HG03159 (cell line): ENCODE results near the gene CDK6.
"Not testable (repeated sequence)": the region's sequence is repeated elsewhere in the genome, so short reads cannot be mapped to it uniquely, and the experiment has no call there.

Source experiments
- ATAC-seq: cut with Tn5 transposase; IDR thresholded peaks from one replicate; pipeline ENCODE4 v1.9.1; 2021; ENCODE audit warnings: mild to moderate bottlenecking, moderate library complexity; ENCODE audit not compliant: unreplicated experiment

Gene CDK6

DNA sequence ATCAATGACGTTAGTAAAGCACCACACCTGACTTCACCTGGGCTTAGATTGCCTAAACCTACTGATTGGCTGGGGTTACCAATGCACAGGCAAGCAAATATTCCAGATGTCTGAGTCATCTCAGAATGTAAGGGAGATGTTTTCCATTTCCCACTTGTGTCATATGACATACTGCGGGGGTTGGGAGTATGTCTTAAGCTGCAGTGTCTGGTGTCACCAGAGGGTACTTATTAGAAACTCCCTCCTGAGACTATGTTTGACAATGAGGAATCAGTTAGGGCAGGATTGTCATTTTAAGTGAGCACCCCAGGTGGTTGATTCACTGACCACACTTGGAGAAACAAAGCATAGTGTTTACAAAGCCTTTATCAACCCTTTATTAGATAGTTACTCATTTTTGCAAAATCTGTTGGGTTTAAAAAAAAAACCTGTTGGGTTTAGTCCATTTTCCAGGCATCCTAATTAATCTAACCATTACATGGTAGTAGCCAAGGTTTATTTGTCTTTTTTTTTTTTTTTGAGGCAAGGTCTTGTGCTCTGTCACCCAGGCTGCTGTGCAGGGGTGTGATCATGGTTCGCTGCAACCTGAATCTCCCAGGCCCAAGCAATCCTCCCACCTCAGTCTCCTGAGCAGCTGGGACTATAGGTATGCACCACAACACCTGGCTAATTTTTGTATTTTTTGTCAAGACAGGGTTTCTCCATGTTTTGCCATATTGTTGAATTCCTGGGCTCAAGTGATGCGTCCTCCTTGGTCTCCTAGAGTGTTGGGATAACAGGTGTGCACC, 72.5 kb downstream of the CDK6 start:
- no peak for ATAC-seq

DNA sequence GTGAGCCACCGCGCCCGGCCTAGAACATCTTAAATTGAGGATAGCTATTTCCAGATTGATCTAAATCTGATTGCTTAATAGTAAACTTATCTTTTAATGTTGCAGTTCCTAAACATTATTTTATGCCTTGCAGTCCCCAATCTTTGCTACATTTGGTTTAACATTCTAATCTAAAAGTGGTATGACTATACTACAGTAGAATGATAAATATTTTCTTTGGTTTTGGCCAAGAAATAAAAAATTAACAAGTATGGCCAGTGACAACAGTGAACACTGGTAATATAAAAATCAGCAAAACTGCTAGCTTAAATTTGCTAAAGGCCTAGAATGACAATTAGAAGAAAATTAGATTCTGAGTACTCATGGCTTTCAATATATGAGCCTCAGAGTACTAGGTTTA, 73.5 kb downstream of the CDK6 start:
- no peak for ATAC-seq

DNA sequence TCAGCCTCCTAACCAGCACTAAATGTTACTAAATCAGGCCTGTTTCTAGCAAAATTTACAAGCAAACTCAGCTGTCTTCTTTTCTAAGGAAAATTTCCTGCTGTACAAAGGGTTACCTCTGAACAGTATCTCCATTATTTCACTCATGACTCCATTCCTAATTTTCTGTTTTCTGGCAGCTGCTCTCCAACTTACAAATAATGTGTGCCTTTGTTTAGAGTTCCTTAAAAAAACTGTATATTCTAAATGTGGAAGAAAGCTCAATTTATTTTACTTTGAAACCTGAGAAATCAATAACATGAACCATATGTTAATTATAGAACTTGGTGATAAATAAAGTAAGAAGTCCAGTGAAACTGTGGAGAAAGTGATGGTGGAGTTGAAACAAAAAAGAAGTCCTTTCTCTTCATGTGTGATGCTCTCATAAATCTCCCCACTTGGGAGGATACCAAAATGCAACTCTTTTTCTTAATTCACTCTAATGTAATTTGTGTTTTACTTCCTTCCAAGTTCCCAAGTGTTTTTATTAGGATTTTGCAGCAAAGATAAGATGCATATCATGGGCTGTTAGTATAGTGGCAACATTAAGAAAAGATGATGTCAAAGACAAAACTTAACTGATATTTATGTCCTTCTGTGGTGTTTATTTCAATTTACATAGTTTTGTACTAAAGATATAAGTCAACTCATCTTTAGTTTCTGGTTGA, 74.8 kb downstream of the CDK6 start:
- no peak for ATAC-seq

DNA sequence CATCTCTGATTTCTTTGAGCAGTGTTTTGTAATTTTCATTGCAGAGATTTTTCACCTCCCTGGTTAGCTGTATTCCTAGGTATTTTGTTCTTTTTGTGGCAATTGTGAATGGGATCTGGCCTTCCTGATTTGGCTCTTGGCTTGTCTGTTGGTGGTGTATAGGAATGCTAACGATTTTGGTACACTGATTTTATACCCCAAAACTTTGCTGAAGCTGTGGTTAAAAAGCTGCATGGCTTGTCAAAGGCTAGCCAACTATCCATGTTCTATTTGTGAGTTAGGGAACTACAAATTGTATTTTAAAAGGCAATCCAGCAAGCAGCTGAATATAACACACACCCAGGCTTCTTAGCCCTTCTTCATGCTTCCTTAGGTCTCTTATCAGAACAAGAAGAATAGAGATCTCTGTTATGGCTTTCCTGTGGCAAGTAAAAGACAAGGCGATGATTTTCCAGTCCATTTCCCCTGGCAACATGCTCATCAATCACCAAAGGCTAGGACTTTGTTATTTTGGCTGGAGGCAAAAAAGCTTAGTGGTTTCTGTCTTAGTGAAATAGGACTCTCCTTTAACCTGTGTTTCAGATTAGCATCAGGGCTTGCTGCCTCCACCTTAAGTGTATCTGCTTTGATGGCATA, 77.5 kb downstream of the CDK6 start:
- ATAC-seq = no peak

DNA sequence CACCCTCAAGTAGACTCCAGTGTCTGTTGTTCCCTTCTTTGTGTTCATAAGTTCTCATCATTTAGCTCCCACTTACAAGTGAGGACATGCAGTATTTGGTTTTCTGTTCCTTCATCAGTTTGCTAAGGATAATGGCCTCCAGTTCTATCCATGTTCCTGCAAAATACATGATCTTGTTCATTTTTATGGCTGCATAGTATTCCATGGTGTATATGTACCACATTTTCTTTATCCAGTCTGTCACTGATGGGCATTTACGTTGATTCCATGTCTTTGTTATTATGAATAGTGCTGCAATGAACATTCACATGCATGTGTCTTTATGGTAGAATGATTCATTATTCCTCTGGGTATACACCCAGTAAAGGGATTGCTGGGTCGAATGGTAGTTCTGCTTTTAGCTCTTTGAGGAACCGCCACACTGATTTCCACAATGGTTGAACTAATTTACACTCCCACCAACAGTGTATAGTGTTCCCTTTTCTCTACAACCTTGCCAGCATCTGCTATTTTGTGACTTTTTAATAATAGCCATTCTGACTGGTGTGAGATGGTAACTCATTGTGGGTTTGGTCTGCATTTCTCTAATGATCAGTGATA, 79.0 kb downstream of the CDK6 start:
- ATAC-seq = not testable (repeated sequence)

DNA sequence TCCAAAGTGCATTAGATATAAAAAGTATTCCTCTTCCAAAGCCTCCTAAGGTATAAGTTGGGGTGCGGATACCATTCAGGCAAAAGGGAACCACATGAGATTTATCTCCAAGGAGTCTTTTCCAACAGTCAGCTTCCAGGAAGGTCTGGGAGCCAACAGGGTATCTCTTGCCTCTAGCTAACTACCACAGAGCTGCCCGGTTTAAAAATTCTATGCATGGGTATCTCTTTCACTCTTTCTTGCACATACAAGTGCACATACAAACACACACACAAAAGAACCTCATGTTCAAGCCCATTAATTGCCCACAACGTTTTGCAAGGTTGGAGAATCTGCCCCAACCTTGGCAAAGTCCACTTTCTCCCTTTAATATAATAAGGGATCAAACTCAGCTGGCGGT, 80.7 kb downstream of the CDK6 start:
- ATAC-seq = no peak

DNA sequence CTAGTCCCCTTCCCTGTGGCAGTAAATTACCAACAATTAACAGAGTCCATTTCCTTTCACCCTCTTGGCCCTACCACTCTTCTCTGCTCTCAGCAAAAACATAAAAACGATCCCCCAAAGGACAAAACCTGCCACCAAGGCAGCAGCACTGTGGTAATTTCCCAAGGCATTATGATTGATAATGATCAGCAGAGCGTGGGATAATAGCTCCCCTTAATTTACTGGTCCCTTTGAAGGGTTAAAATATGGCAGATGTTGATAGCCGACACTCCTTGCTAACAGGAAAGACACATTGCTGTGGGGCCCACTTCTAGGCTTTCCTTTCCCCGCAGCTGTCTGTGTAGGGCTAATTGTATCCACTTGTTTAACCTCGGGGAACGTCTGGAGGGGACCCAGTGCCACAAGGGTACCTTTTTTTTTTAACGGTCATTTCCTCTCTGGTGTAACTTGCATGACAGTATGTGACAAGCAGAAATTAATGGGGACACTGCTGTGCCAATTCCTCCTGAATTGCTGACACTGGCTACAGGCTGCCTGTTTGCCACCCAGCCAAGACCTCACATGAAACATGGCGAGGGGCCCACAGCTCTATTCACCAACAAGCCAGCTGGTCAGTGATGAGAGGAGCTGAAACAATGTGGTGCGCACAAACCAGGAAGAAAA, 81.3 kb downstream of the CDK6 start:
- no peak for ATAC-seq

DNA sequence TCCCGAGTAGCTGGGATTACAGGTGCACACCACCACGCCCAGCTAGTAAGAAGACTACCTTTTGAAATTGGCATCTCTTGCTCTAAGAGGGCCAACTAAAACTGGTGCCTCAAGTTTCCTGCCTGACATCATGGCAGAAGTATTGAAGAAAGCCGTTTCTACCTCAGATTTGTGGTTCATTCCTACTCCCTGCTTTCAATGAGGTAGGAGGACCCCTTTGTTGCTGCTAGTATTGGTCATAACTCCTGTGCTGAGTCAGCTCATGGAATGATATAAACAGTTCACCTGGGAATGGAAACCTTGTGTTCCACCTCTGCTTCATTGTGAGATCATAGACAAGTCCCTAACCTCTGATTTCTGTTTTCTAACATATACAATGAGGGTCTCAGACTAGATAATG, 82.8 kb downstream of the CDK6 start:
- no peak for ATAC-seq

DNA sequence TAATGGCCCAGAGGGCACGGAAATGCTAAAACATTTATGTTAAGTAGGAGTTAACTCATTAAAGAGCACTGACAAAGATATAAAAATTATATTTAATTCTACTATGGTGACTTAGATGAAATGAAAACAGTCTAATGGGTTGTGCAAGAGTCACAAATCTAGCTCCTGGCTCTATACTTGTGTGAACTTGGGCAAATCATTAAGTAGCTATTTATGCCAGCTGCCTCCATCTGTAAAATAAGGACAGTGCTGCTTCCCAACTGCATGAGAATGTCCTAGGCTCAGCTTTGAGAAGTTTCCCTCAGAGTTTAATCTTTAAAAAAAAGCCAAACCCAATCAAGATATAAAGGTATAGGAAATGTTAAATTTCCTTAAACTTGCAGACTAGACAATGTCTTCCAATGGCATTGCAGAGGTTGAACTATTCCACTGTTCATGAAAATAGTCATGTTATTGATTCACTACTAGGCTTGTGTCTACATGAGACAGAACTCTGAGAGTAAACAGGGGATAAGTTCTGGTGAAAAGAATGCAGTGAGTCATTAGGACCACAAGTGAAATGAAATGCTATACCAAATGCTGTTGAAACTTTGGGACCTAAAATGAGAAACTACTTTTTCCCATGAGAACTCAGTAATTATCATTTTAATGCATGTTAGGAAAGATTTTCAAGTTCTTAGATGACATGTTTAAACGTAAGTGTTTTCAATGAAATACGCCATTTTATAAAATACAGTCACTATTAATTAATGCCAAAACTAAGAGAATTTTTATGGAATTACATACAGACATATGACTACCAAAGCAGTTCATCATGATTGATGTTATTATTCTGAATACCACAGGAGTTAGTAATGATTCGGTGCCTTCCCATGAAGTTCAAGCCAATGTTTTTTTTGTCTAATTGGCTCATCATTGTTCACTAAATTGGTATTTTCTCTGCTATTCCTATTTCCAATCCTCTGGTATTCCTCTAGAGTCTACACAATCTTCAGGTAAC, 84.2 kb downstream of the CDK6 start:
- no peak for ATAC-seq

DNA sequence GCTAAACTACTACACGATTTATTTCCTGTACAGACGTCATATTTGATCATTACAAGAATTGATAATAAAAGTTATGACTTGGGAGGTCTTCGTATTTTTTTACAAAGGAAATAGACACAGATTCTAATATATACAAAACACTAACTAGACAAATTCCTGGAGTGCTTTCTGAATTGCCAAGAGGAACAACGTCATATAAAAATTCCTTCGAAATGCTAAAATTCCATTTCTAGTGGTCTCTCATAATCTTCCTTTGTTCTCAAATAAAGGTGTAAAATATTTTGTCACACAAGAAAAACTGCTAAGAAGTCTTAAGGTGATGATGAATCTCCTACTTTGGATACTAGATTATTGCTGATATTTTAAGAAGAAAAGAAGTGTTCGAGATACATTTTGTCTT, 85.4 kb downstream of the CDK6 start:
- ATAC-seq = no peak

DNA sequence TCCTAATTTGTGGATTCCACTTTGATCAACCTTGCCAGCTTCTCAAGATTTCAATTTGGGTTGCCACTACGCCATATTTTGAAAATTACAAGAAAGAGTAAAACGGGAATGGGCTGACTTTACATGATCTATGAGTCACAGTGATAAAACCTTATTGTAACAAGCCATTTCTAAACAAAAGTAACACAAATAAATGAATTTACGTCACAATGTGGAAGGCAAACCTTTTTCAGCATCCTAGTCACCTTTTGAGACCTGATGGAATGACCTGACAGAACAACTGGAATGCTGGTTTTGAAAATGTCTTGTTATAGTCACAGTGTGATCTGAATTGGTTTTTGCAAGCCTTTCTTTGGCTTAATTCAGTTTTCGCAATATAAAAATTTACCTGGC, 85.9 kb downstream of the CDK6 start:
- no peak for ATAC-seq

DNA sequence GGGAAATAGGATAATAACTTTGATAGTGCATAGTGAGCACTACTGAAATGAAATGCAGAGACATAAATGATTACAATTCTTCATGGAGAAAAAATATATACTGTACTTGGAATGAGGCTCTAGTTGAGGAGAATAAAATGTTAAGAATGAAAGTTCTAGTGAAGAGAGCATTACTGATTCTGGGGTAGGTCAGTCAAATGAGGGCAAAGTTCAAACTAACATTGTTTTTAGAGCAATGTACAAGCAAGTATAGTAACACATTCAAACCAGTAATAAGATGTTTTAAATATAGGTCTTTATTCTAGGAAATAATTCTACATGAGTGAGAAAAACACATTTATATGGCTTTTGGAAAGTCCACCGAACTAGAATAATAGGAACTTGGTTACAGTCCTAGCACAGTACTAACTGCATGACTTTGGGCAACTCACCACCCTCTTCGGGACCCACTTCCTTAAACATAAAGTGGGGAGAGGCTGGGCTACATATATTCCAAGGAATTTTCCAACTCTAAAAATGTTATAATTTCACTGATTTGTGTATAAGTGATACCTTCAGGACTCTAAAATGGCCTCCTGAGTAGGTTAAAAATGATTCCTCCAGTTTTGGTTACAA, 86.4 kb downstream of the CDK6 start:
- ATAC-seq = no peak

DNA sequence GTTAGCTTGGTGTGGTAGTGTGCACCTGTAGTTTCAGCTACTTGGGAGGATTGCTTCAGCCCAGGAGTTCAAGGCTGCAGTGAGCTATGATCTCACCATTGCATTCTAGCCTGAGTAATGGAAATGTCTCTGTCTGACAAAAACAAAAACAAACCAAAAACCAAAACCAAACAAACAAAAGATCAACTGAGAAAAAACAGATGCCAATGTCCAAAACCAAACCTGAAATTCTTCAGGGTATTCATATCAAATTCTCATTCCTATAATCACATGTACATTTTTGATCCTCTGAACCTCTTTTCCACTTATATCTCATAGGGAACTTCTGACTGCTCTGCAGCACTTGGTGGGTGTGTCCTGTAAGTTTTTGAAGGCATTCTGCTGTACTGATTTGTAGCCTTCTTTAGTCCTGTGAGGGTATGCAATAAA, 87.0 kb downstream of the CDK6 start:
- no peak for ATAC-seq

DNA sequence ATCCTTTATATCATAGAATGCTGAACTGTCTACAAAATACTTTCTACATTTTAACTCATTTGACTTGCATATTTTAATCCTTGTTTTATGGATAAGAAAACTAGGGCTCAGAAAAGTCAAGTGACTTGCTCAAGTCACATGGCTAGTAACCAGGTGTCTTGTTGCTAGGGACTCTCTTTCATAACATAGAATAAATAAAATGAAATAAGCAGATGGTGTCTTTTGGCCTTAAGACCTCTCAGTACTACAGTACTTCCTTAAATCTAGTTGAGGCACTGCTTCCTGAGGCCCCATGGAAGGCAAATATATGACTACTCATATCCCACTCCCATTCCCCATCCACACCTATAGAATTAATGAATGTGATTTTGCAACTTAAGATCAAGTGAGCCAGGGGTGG, 87.9 kb downstream of the CDK6 start:
- ATAC-seq = no peak

DNA sequence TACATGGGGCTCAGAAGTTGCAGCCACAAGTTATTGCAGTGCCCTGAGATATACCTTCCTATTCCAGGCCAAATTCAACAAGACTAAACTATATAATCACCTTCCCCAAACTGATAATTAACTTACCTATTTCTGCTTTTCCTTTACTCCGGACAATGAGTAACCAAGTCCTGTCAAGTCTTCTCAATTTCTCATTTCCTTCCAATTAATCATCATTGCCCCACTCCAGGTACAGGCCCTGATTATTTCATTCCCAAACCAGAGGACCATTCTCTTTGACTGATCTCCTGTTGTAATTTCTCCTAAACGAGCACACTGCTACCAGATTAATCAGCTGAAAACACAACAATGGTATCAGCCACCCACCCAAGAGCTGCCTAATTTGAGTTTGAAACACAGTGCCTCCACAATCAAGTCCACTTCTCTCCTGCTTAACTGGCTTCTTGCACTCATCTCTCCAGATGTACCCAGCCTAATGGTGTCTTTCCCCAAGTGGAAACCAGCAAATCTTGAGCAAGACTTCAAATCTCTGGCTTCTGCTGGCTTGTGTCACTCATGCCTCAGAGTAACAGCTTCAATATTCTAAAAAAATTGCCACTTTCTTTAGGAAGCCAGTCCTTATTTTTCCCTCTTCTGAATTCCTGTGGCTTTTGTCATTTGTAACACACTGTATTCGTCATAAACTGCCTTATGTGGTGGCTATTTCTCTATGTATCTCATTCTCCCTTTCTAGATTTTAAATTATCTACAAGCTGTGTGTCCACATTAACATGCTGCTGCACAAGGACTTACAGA, 89.1 kb downstream of the CDK6 start:
- ATAC-seq = no peak

DNA sequence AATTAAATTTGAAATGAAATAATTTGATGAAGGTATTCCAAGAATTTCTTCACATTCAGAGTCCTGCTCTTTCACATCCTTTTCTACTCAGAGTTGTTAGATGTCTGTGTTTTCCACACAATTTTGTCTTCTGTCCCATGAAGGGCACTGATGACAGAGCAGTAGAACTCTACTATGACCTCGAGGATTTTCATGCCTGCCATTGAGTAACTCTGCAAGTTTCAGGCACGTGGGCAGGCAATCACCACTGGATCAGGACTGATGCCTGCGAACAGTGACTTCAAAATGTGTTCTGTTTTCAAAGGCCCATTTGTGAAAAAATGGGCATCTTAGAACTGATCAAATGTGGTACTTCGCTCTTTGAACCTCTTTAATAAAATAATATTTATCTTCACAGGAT, 91.1 kb downstream of the CDK6 start:
- no peak for ATAC-seq

DNA sequence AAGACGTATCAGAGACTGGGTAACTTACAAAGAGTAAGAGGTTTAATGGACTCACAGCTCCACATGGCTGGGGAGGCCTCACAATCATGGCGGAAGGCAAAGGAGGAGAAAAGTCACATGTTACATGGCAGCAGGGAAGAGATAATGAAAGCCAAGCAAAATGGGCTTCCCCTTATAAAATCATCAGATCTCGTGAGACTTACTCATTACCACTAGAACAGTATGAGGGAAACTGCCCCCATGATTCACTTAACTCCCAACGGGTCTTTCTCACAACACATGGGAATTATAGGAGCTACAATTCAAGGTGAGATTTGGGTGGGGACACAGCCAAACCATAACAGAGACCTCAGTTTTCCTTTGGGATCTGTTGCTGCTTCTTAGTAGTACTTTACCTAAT, 92.2 kb downstream of the CDK6 start:
- not testable (repeated sequence) for ATAC-seq

DNA sequence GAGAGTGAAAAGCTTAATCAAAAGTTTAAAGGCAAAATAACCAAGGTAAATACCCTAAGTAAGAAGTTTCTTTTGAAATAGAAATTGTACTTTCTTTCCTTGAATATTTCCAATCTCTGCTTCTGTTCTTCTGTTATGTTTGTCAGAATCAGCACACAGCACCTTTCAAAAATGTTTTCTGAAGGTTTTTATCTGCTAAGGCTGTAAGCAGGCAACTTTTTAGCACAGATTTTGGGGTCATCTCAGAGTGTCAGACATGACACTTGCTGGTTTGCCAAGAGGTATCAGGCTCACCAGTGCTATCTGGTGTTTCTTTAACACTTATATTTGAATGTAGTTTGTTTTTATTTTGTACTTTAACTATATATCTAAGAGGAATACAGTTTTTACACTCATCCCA, 94.2 kb downstream of the CDK6 start:
- no peak for ATAC-seq

DNA sequence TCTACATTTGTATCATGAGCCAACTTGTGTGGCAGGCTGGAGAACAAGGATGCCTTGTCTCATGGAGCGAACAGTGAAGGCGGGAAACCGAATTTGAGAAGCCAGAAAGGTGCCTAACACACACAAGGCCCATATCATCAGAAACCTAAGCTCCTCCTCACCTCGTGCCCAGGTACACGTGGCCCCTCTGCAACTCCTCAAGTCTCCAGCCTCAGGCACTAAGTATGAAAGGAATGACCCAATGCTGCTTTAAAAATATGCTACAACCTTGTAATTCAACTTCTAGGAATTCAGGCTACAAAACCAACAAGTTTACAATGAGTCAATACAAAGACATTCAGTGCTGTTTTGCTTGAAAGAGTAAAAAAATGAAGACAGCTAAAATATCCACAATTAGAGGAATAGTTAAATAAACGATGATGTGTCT, 95.7 kb downstream of the CDK6 start:
- no peak for ATAC-seq
